Measurements from ENCODE around the gene ARFGAP3. TPM values are rescaled to one million over a fixed set of nuclear protein-coding genes. Genes with fewer than 3 reads are reported as not detected.

ARFGAP3 gene
- polyA plus RNA-seq, 2 of the 4 experiments (the other 2 are of a cell fraction): 19.1 to 39.0 TPM

- WGBS (ENCODE audit: missing lambda C conversion rate): 85% methylated on average over 5 of the region's 20 CpGs
- H3K4me3 ChIP-seq: no peak overlapping the region
- no peak for DNase-seq (ENCODE audit: low read depth in 1 of 2, low spot score in 1 of 2)
- CTCF ChIA-PET: interaction anchor here (2.4 kb wide), 1 partner anchor 11 kb away, joined by 7 read pairs; no protein-coding TSS in a partner anchor
- H3K4me1 ChIP-seq: no peaks in the 10 kb centered on the region; the same call in 2 of the 3 replicates
- no peak; a peak in 1 of 6 replicates for ATAC-seq
- no peaks in the 10 kb centered on the region for H3K9me3 ChIP-seq
- TF ChIP-seq TFCP2L1 (CRISPR knock-in tag; IDR thresholded peaks at IDR 0.05) (no peak), HOXB13 (CRISPR knock-in tag; IDR thresholded peaks at IDR 0.05; ENCODE audit: low read depth) (no peak), NR3C1 (IDR thresholded peaks at IDR 0.05) (no peak), HEYL (CRISPR knock-in tag; IDR thresholded peaks at IDR 0.05) (no peak), POLR2AphosphoS2 (conservative IDR thresholded peaks at IDR 0.05; ENCODE audit: low read length) (no peak)
- POLR2A ChIA-PET: no interaction called here
- H3K27ac ChIP-seq: no peak overlapping the region
- FAIRE-seq: no peak
- no peak overlapping the region for H3K4me2 ChIP-seq
These were observed 65.2 kb downstream of the ARFGAP3 start for GRCh38 chr22:42791721-42792452.

DNA sequence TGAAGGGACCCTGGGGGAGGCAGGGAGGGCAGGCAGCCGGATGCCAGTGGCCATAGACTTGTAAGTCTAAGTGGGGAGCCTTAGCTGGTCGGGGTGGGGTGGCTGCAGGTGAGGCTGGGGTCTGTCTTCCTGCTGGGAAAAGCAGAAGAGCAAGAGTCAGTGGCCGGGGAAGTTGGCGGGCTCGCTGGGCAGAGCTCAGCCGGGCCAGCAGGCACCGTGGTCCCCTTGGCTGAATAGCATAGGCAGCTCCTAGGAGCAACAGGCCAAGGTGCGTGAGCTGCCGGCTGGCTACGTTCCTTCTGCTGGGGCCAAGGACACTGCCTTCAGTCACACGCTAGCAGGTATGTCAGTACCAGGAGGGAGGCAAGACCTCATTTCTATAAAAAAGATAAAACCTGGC is 68.6 kb downstream of the ARFGAP3 start:
- ATAC-seq (no peak), FAIRE-seq (no peak), DNase-seq (ENCODE audit: low read depth in 1 of 2, low spot score in 1 of 2) (no peak)
- TF ChIP-seq, protein P1, sequence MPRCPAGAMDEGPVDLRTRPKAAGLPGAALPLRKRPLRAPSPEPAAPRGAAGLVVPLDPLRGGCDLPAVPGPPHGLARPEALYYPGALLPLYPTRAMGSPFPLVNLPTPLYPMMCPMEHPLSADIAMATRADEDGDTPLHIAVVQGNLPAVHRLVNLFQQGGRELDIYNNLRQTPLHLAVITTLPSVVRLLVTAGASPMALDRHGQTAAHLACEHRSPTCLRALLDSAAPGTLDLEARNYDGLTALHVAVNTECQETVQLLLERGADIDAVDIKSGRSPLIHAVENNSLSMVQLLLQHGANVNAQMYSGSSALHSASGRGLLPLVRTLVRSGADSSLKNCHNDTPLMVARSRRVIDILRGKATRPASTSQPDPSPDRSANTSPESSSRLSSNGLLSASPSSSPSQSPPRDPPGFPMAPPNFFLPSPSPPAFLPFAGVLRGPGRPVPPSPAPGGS (IDR thresholded peaks at IDR 0.05): no peak
- TF ChIP-seq FOSB (CRISPR knock-in tag; IDR thresholded peaks at IDR 0.05) (no peak), ESRRA (IDR thresholded peaks at IDR 0.05; ENCODE audit: borderline replicate concordance, low read length) (no peak), REST (IDR thresholded peaks at IDR 0.05) (no peak)
- Histone ChIP-seq H3K4me1 (no peaks in the 10 kb centered on the region; the same call in 2 of the 3 replicates), H3K27ac (no peak overlapping the region), H3K4me3 (no peak overlapping the region), H3K9me3 (no peaks in the 10 kb centered on the region), H3K4me2 (no peak overlapping the region)
- 80% methylated on average over 10 of the region's 11 CpGs for WGBS (ENCODE audit: missing lambda C conversion rate)
- POLR2A ChIA-PET: no interaction called here
- CTCF ChIA-PET: interaction anchor here (1.0 to 1.1 kb wide), 2 partner anchors 51 to 246 kb away, joined by 3 read pairs; no protein-coding TSS in a partner anchor

DNA sequence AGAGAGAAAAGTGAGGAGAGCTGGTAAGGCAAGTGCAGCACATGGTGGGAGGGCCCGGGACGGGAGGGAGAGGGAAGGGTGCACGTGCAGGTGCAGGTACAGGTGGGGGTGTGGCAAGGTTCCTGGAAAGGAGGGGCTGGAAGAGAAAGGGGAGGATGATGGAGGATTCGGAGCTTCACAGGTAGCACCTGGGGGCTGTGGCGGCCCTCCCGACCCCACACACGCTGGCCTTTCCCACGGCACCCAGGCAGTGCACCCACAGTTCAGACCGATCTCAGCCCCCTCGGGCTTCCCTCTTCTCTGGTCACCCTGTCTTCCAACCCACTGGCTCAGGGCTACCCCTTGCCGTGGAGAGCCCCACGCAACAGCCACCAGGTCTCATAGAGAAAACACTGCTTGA is 69.1 kb downstream of the ARFGAP3 start:
- TF ChIP-seq FOSB (CRISPR knock-in tag; IDR thresholded peaks at IDR 0.05) (no peak), HOXB5 (CRISPR knock-in tag; IDR thresholded peaks at IDR 0.05) (no peak), NPAS2 (CRISPR knock-in tag; IDR thresholded peaks at IDR 0.05; ENCODE audit: borderline replicate concordance) (no peak), CHD2 (IDR thresholded peaks at IDR 0.05; ENCODE audit: low read length, partially characterized antibody) (no peak), EHF (CRISPR knock-in tag; IDR thresholded peaks at IDR 0.05) (no peak), HOXA7 (CRISPR knock-in tag; IDR thresholded peaks at IDR 0.05) (no peak), TFCP2L1 (CRISPR knock-in tag; IDR thresholded peaks at IDR 0.05) (no peak), CHD4 (IDR thresholded peaks at IDR 0.05; ENCODE audit: borderline replicate concordance) (no peak), POLR2AphosphoS2 (conservative IDR thresholded peaks at IDR 0.05; ENCODE audit: low read length) (no peak), EP300 (IDR thresholded peaks at IDR 0.05) (no peak), RNF2 (IDR thresholded peaks at IDR 0.05; ENCODE audit: borderline replicate concordance, low read depth) (no peak), PBX3 (IDR thresholded peaks at IDR 0.05) (no peak), KDM1A (IDR thresholded peaks at IDR 0.05; ENCODE audit: low read depth) (no peak), CBX2 (IDR thresholded peaks at IDR 0.05; ENCODE audit: borderline replicate concordance, low read depth) (no peak), HEYL (CRISPR knock-in tag; IDR thresholded peaks at IDR 0.05) (no peak), NFE2L2 (conservative IDR thresholded peaks at IDR 0.05; ENCODE audit: low read length) (no peak), MAZ (IDR thresholded peaks at IDR 0.05; ENCODE audit: borderline replicate concordance, low read depth, low read length) (no peak)
- no peak for ATAC-seq
- WGBS (ENCODE audit: missing lambda C conversion rate): 79% methylated on average over 11 of the region's 12 CpGs
- ChIA-PET CTCF (interaction anchor here (1.0 to 1.1 kb wide), 2 partner anchors 52 to 246 kb away, joined by 3 read pairs; no protein-coding TSS in a partner anchor), POLR2A (no interaction called here)
- Histone ChIP-seq H3K4me2 (no peak overlapping the region), H3K27ac (no peak overlapping the region), H3K4me3 (no peak overlapping the region), H3K4me1 (no peaks in the 10 kb centered on the region; the same call in 2 of the 3 replicates), H3K9me3 (no peaks in the 10 kb centered on the region)
- FAIRE-seq: no peak
- no peak for DNase-seq (ENCODE audit: low read depth in 1 of 2, low spot score in 1 of 2)
